ENCODE measurements around the gene SRRM2.

SRRM2 gene

GRCh38 chr16:2811703-2812471 is 59.4 kb downstream of the SRRM2 start:
- no peak for TF ChIP-seq CTCF (conservative IDR thresholded peaks at IDR 0.05; ENCODE audit: low read length)
- H3K4me3 ChIP-seq (ENCODE audit: low read length) = no peak overlapping the region
- no peak for DNase-seq (ENCODE audit: low read depth)

- no peak for DNase-seq (ENCODE audit: low read depth)
- no peak for TF ChIP-seq CTCF (conservative IDR thresholded peaks at IDR 0.05; ENCODE audit: low read length)
- H3K4me3 ChIP-seq (ENCODE audit: low read length) = no peak overlapping the region
These were observed 61.4 kb downstream of the SRRM2 start for GRCh38 chr16:2813771-2814221.

GRCh38 chr16:2814551-2815298 is 62.3 kb downstream of the SRRM2 start:
- no peak for TF ChIP-seq CTCF (conservative IDR thresholded peaks at IDR 0.05; ENCODE audit: low read length)
- no peak for DNase-seq (ENCODE audit: low read depth)
- H3K4me3 ChIP-seq (ENCODE audit: low read length) = no peak overlapping the region

GRCh38 chr16:2815299-2815771 is 62.9 kb downstream of the SRRM2 start:
- no peak for DNase-seq (ENCODE audit: low read depth)
- no peak overlapping the region for H3K4me3 ChIP-seq (ENCODE audit: low read length)
- TF ChIP-seq CTCF (conservative IDR thresholded peaks at IDR 0.05; ENCODE audit: low read length) = no peak

GRCh38 chr16:2816751-2817339 is 64.4 kb downstream of the SRRM2 start, which contains the start of gene PRSS21:
TSS of gene PRSS21 (plus strand) at chr16:2817237. CDS start at chr16:2817269, 32 bp downstream.
- no peak for DNase-seq (ENCODE audit: low read depth)
- no peak within 1 kb of the TSS for H3K4me3 ChIP-seq (ENCODE audit: low read length)
- no peak for TF ChIP-seq CTCF (conservative IDR thresholded peaks at IDR 0.05; ENCODE audit: low read length)

- TF ChIP-seq CTCF (conservative IDR thresholded peaks at IDR 0.05; ENCODE audit: low read length) = no peak
- DNase-seq (ENCODE audit: low read depth) = no peak
- no peak overlapping the region for H3K4me3 ChIP-seq (ENCODE audit: low read length)
These were observed 65.2 kb downstream of the SRRM2 start for GRCh38 chr16:2817340-2818271.

All from AG10803 (cell line).